ENCODE results near the gene CCL16. TPM values are rescaled to one million over a fixed set of nuclear protein-coding genes. Genes with fewer than 3 reads are reported as not detected.

CCL16 gene
- polyA plus RNA-seq, 2 of the 4 experiments (the other 2 are of a cell fraction), result not detected

- TF ChIP-seq ZNF302 (CRISPR knock-in tag; IDR thresholded peaks at IDR 0.05) (no peak), ZSCAN20 (CRISPR knock-in tag; IDR thresholded peaks at IDR 0.05) (no peak), HEYL (CRISPR knock-in tag; IDR thresholded peaks at IDR 0.05) (no peak), MYC (IDR thresholded peaks at IDR 0.05; ENCODE audit: borderline replicate concordance, low read length) (no peak), JUN (IDR thresholded peaks at IDR 0.05) (no peak), NFE2L2 (conservative IDR thresholded peaks at IDR 0.05; ENCODE audit: low read length) (no peak), RCOR1 (IDR thresholded peaks at IDR 0.05; ENCODE audit: low read depth, low read length) (no peak), POLR2A (IDR thresholded peaks at IDR 0.05; ENCODE audit: low read length) (no peak), E2F6 (IDR thresholded peaks at IDR 0.05; ENCODE audit: borderline replicate concordance, low read depth) (no peak), HOXA7 (CRISPR knock-in tag; IDR thresholded peaks at IDR 0.05) (no peak), CHD2 (IDR thresholded peaks at IDR 0.05; ENCODE audit: low read length, partially characterized antibody) (no peak), RARB (CRISPR knock-in tag; IDR thresholded peaks at IDR 0.05) (no peak), HOXB13 (CRISPR knock-in tag; IDR thresholded peaks at IDR 0.05; ENCODE audit: low read depth) (no peak), TP53 (CRISPR knock-in tag; IDR thresholded peaks at IDR 0.05) (no peak), EP300 (IDR thresholded peaks at IDR 0.05) (no peak), MAX (IDR thresholded peaks at IDR 0.05) (no peak), SMC3 (IDR thresholded peaks at IDR 0.05) (no peak), FOSL2 (IDR thresholded peaks at IDR 0.05) (no peak), FOSL2 (CRISPR knock-in tag; IDR thresholded peaks at IDR 0.05) (no peak)
- H3K27ac ChIP-seq, result no peak overlapping the region
- ATAC-seq, result no peak
- no peak overlapping the region for H3K4me3 ChIP-seq
- DNase-seq (ENCODE audit: low read depth in 1 of 2, low spot score in 1 of 2), result no peak
- H3K4me2 ChIP-seq, result no peak overlapping the region
- ChIA-PET CTCF (interaction anchor here (0.6 to 12.1 kb wide), 6 partner anchors 9 to 205 kb away, joined by 3 to 271 read pairs (median 4); no protein-coding TSS in a partner anchor), POLR2A (no interaction called here)
- peaks cover 9% of the 10 kb centered on the region; the same call in 1 of the 3 replicates for H3K4me1 ChIP-seq
- 34% methylated on average over 7 of the region's 7 CpGs for WGBS (ENCODE audit: missing lambda C conversion rate)
- FAIRE-seq, result no peak
- no peaks in the 10 kb centered on the region for H3K9me3 ChIP-seq
These were observed 3.8 kb downstream of the CCL16 start for GRCh38 chr17:35977509-35977908.

GRCh38 chr17:35973333-35974260 is 7.7 kb downstream of the CCL16 start:
- no peaks in the 10 kb centered on the region for H3K9me3 ChIP-seq
- H3K4me1 ChIP-seq, result peaks cover 9% of the 10 kb centered on the region; the same call in 1 of the 3 replicates
- ATAC-seq, result peak in 1 of 2 experiments; percentile 27; a peak in 3 of 6 replicates
- H3K4me3 ChIP-seq, result no peak overlapping the region
- no peak for FAIRE-seq
- ChIA-PET CTCF (interaction anchor here (1.3 to 12.1 kb wide), 4 partner anchors 26 to 510 kb away, joined by 4 to 271 read pairs (median 12); no protein-coding TSS in a partner anchor), POLR2A (no interaction called here)
- DNase-seq (ENCODE audit: low read depth in 1 of 2, low spot score in 1 of 2), result peak in 1 of 2 experiments; percentile 16
- TF ChIP-seq RFX5 (IDR thresholded peaks at IDR 0.05) (no peak), HES2 (IDR thresholded peaks at IDR 0.05) (no peak), TFCP2L1 (CRISPR knock-in tag; IDR thresholded peaks at IDR 0.05) (no peak), MYC (IDR thresholded peaks at IDR 0.05; ENCODE audit: borderline replicate concordance, low read length) (no peak), NFE2L2 (conservative IDR thresholded peaks at IDR 0.05; ENCODE audit: low read length) (no peak), USF2 (IDR thresholded peaks at IDR 0.05) (no peak), RCOR1 (IDR thresholded peaks at IDR 0.05; ENCODE audit: low read depth, low read length) (no peak), ESRRA (IDR thresholded peaks at IDR 0.05; ENCODE audit: borderline replicate concordance, low read length) (no peak), CEBPB (IDR thresholded peaks at IDR 0.05) (no peak), HOXB5 (CRISPR knock-in tag; IDR thresholded peaks at IDR 0.05) (no peak), GATA3 (IDR thresholded peaks at IDR 0.05; ENCODE audit: borderline replicate concordance) (no peak), HDAC2 (IDR thresholded peaks at IDR 0.05) (no peak), KDM1A (IDR thresholded peaks at IDR 0.05; ENCODE audit: low read depth) (no peak)
- H3K4me2 ChIP-seq, result no peak overlapping the region
- no peak overlapping the region for H3K27ac ChIP-seq
- WGBS (ENCODE audit: missing lambda C conversion rate), result 24% methylated on average over 10 of the region's 10 CpGs

Data from A549 (cell line).